Left renal cortex interstitium (tissue), 4 donors: ENCODE data around the gene EDIL3. TPM values are rescaled to one million over a fixed set of nuclear protein-coding genes. Genes with fewer than 3 reads are reported as not detected.
A peak's percentile ranks its signal among the peaks of the same experiment; 100 is the strongest.

Experiments used
- DNase-seq, 4 donors: peaks; one replicate each; pipeline ENCODE4 v3.0.0-alpha.2; 2013; ENCODE audit warnings: low read depth in 4 of 4, low spot score in 2 of 4, missing footprints in 1 of 4
- polyA plus RNA-seq, 4 donors: library from polyadenylated mRNA; unstranded; fragments of 120-200 nt; gene quantifications; one replicate each; pipeline ENCODE4 v1.2.1, GENCODE V29; 2013; ENCODE audit not compliant: insufficient read length in 4 of 4

Gene EDIL3
- polyA plus RNA-seq, 4 donors = 44.1 to 61.7 (median 49.6) TPM

- no peak for DNase-seq
Measured at GRCh38 chr5:83987513-83988292, 397.0 kb downstream of the EDIL3 start.

GRCh38 chr5:83983852-83984251 is 400.8 kb downstream of the EDIL3 start:
- DNase-seq = no peak

- no peak for DNase-seq
Measured at GRCh38 chr5:83973925-83974815, 410.5 kb downstream of the EDIL3 start.

GRCh38 chr5:83972909-83973308 is 411.8 kb downstream of the EDIL3 start:
- DNase-seq = no peak

DNA sequence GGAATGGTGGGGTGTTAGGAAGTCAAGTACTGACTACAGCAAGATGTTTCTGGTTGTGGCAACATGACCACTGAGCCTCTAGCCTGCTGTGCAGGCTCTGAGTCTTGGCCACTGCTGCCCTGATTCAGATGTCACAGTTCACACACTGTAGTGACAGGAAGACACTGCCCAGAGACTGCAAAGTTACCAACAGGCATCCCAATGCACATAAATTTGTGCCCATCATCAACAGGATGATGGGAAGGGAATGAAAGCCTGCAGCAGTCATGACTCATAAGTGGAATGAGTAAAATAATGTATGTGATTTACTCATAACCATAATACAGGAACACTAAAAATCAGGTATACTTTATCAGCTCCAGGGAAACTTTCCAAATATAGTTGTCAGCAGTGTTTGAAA is 412.4 kb downstream of the EDIL3 start:
- DNase-seq = no peak

DNA sequence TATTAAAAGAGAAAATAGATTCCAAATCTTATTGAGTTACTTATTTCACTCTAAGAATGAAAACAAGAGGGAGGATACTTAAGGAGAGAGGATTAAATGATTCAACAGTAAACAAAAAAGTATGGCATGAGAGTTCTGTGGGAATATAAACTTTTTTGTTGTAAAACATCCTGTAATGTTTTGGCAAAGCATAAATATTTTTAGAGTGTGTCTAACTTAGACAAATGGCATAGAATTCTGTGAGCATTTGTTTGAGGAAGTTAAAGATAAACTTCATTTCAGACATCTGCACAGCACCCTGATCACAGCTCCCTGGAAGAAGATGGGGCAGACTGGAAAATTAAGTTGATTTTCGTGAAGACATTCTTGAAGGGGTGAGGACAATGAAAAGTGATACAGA is 417.3 kb downstream of the EDIL3 start:
- DNase-seq = no peak

- DNase-seq = no peak
Measured at GRCh38 chr5:83965441-83965840, 419.2 kb downstream of the EDIL3 start.

GRCh38 chr5:83964271-83964670 is 420.4 kb downstream of the EDIL3 start:
- DNase-seq = no peak

- no peak for DNase-seq
Measured at GRCh38 chr5:83957188-83957587, 427.5 kb downstream of the EDIL3 start.

- no peak for DNase-seq
Measured at GRCh38 chr5:83956386-83956785, 428.3 kb downstream of the EDIL3 start.

DNA sequence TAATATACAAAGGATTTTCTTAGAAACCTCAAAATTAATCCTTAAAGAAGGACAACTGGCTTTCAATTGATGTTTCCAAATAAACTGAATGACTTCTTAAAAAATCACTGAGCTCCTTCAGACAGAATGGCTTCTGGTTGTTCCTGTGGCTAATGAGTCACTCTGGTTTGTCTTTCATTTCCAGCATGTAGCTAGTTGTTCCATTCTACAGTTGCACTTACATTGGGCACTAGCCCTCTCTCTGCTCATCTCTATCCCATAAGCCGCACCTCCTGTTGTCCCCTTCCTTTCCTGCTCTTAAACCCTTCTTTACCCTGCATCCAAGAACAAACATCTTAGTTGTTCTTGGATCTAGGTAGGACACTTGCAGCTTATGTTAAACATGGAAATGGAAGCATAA is 428.8 kb downstream of the EDIL3 start:
- no peak for DNase-seq

DNA sequence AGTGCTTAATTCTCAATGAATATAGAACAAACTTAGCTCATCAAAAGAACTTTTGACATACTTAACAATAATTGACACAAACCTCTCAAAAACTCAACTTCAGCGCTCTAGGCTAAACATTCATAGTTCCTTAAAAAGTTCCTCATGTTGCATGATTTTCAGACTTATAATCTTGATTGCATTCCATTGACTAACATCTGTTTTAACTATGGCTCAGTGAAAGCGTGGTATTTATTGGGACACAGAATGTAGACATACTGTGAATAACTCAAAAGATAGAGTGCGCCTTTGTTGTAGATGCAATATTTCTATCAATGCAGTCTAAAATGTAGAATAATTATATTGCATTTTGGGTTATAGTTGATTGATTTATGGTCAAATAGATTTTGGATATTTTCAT is 436.9 kb downstream of the EDIL3 start:
- no peak for DNase-seq

DNA sequence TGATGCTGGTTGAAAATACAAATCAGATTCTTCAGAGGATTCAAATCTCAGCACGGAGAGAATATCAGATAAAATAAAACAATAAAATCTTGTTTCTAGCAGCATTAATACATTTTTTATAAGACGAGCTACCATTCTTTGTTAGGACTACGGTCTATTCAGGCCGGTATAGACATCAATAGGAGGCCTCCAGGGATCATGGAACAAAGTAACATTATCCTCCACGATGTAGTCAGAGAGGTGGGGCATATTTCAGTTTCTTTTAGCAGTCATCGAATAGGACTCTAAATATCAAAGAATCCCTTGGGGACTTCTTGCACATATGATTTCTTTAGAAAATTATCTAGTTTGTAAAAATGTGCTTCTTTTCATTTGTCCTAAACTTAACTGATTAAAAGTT is 438.2 kb downstream of the EDIL3 start:
- no peak for DNase-seq

- no peak for DNase-seq
Measured at GRCh38 chr5:83942155-83942554, 442.5 kb downstream of the EDIL3 start.

GRCh38 chr5:83937837-83938236 is 446.8 kb downstream of the EDIL3 start:
- DNase-seq = no peak

- no peak for DNase-seq
Measured at GRCh38 chr5:83931969-83932368, 452.7 kb downstream of the EDIL3 start.

GRCh38 chr5:83927140-83927733 is 457.4 kb downstream of the EDIL3 start:
- DNase-seq = peak in 2 of 4 donors; percentile 7 to 32

DNA sequence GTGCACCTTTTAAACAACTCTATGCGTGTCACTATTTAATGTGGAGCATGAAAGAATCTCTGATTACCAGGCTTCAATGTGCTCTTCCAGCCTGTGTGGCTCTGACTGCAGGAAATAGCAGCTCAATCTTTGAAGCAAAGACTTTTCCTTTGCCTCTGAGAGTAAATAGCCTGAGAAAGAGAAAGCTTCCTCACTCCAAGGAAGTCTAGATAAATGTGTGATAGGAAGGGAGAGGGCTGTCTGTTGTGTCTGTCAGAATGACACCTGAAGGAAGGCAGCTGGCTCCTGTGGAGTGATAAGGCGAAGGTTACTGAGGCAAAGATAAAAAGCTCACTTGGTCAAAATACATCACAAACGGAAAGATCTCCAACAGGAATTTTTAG is 458.7 kb downstream of the EDIL3 start:
- DNase-seq = peak in 2 of 4 donors; percentile 3 to 13

- DNase-seq = peak in 2 of 4 donors; percentile 0 to 19
Measured at GRCh38 chr5:83925321-83925954, 459.2 kb downstream of the EDIL3 start.

GRCh38 chr5:83924891-83925290 is 459.8 kb downstream of the EDIL3 start:
- no peak for DNase-seq

GRCh38 chr5:83924171-83924570 is 460.5 kb downstream of the EDIL3 start:
- no peak for DNase-seq
